Measurements from ENCODE around the gene SH3BGRL3. TPM values are rescaled to one million over a fixed set of nuclear protein-coding genes. Genes with fewer than 3 reads are reported as not detected.
A peak's percentile ranks its signal among the peaks of the same experiment; 100 is the strongest.

SH3BGRL3 gene
- total and polyA plus RNA-seq, 2 of the 13 experiments (the other 11 are each of a cell fraction or from before 2014, with no cell fraction given) = 11.4 to 12.2 TPM

- TF ChIP-seq, protein P1, sequence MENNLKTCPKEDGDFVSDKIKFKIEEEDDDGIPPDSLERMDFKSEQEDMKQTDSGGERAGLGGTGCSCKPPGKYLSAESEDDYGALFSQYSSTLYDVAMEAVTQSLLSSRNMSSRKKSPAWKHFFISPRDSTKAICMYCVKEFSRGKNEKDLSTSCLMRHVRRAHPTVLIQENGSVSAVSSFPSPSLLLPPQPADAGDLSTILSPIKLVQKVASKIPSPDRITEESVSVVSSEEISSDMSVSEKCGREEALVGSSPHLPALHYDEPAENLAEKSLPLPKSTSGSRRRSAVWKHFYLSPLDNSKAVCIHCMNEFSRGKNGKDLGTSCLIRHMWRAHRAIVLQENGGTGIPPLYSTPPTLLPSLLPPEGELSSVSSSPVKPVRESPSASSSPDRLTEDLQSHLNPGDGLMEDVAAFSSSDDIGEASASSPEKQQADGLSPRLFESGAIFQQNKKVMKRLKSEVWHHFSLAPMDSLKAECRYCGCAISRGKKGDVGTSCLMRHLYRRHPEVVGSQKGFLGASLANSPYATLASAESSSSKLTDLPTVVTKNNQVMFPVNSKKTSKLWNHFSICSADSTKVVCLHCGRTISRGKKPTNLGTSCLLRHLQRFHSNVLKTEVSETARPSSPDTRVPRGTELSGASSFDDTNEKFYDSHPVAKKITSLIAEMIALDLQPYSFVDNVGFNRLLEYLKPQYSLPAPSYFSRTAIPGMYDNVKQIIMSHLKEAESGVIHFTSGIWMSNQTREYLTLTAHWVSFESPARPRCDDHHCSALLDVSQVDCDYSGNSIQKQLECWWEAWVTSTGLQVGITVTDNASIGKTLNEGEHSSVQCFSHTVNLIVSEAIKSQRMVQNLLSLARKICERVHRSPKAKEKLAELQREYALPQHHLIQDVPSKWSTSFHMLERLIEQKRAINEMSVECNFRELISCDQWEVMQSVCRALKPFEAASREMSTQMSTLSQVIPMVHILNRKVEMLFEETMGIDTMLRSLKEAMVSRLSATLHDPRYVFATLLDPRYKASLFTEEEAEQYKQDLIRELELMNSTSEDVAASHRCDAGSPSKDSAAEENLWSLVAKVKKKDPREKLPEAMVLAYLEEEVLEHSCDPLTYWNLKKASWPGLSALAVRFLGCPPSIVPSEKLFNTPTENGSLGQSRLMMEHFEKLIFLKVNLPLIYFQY (CRISPR knock-in tag; IDR thresholded peaks at IDR 0.05; ENCODE audit: borderline replicate concordance) = no peak
- no peak for TF ChIP-seq PREB (CRISPR knock-in tag; IDR thresholded peaks at IDR 0.05)
- no peak for TF ChIP-seq ZNF563 (CRISPR knock-in tag; IDR thresholded peaks at IDR 0.05)
- TF ChIP-seq SMAD3 (CRISPR knock-in tag; IDR thresholded peaks at IDR 0.05) = no peak
- TF ChIP-seq ZMAT5 (CRISPR knock-in tag; IDR thresholded peaks at IDR 0.05; ENCODE audit: borderline replicate concordance, low read depth) = no peak
- no peak for TF ChIP-seq ELF1 (CRISPR knock-in tag; IDR thresholded peaks at IDR 0.05)
- TF ChIP-seq POLR2AphosphoS5 (IDR thresholded peaks at IDR 0.05; ENCODE audit: low read depth, low read length) = peak; percentile 51
- no peak for TF ChIP-seq SCMH1 (CRISPR knock-in tag; IDR thresholded peaks at IDR 0.05; ENCODE audit: borderline replicate concordance)
- TF ChIP-seq ZBTB38 (CRISPR knock-in tag; IDR thresholded peaks at IDR 0.05) = no peak
- TF ChIP-seq NR2C2 (CRISPR knock-in tag; IDR thresholded peaks at IDR 0.05; ENCODE audit: borderline replicate concordance) = no peak
- TF ChIP-seq GATA4 (IDR thresholded peaks at IDR 0.05; ENCODE audit: borderline replicate concordance, low read depth) = no peak
- TF ChIP-seq, protein P2, sequence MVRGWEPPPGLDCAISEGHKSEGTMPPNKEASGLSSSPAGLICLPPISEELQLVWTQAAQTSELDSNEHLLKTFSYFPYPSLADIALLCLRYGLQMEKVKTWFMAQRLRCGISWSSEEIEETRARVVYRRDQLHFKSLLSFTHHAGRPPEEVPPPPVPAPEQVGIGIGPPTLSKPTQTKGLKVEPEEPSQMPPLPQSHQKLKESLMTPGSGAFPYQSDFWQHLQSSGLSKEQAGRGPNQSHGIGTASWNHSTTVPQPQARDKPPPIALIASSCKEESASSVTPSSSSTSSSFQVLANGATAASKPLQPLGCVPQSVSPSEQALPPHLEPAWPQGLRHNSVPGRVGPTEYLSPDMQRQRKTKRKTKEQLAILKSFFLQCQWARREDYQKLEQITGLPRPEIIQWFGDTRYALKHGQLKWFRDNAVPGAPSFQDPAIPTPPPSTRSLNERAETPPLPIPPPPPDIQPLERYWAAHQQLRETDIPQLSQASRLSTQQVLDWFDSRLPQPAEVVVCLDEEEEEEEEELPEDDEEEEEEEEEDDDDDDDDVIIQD (CRISPR knock-in tag; IDR thresholded peaks at IDR 0.05; ENCODE audit: low read depth) = no peak
- TF ChIP-seq TEF (CRISPR knock-in tag; IDR thresholded peaks at IDR 0.05) = no peak
- TF ChIP-seq ZNF564 (CRISPR knock-in tag; IDR thresholded peaks at IDR 0.05) = no peak
- peak; percentile 48; the same call in 1 of the 2 replicates for TF ChIP-seq THAP7 (CRISPR knock-in tag; IDR thresholded peaks at IDR 0.05)
- no peak for TF ChIP-seq ZNF33B (CRISPR knock-in tag; IDR thresholded peaks at IDR 0.05)
- no peak for TF ChIP-seq ZNF383 (CRISPR knock-in tag; IDR thresholded peaks at IDR 0.05; ENCODE audit: borderline replicate concordance)
- TF ChIP-seq FOXO1 (CRISPR knock-in tag; IDR thresholded peaks at IDR 0.05) = no peak
- TF ChIP-seq ZFP41 (CRISPR knock-in tag; IDR thresholded peaks at IDR 0.05; ENCODE audit: borderline replicate concordance) = 0 out of 2 replicates have a peak, but pooled peaks have one; percentile 44
- no peak for TF ChIP-seq ZFP62 (CRISPR knock-in tag; IDR thresholded peaks at IDR 0.05)
Observed at GRCh38 chr1:26306290-26307229, 26.7 kb downstream of the SH3BGRL3 start, which contains the start of gene UBXN11 (continued).
